Measurements from ENCODE around the gene HHIP. TPM values are rescaled to one million over a fixed set of nuclear protein-coding genes. Genes with fewer than 3 reads are reported as not detected.
"Not testable (repeated sequence)": the region's sequence is repeated elsewhere in the genome, so short reads cannot be mapped to it uniquely, and the experiment has no call there.

The HHIP gene
- total RNA-seq, 2 donors from 2014 or later, result not detected

- H3K4me3 Mint-ChIP-seq; ATAC-seq; H3K27me3 Mint-ChIP-seq; DNase-seq; H3K9me3 ChIP-seq (ENCODE audit: control insufficient read depth, low read length, poor library complexity, severe bottlenecking); H3K36me3 Mint-ChIP-seq (ENCODE audit: low read depth); H3K4me1 Mint-ChIP-seq; H3K27ac Mint-ChIP-seq: not testable (repeated sequence)
Observed at GRCh38 chr4:144768809-144769208, 122.9 kb downstream of the HHIP start.

DNA sequence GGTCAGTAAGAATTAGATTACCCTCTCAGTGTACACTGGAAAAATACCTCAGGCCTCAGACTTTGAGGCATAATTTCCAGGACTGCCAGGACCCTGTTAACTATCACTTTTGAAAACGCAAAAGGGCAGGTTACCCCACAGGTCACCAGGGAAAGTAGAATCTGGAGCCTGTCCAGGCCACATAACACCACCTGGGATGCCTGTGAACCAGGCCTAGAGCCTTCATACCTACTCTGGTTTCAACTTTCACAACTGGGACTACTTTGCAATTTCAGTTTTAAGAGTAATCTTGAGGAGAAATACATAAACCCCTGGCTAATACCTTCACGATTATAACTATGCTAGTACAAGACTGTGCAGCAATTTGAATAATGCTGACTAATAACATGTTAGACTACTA lies 132.4 kb downstream of the HHIP start:
- Mint-ChIP-seq H3K4me3 (no peak overlapping the region), H3K27me3 (no peaks in the 10 kb centered on the region), H3K36me3 (ENCODE audit: low read depth) (no peaks in the 10 kb centered on the region), H3K27ac (no peak overlapping the region), H3K4me1 (no peaks in the 10 kb centered on the region)
- no peak for ATAC-seq
- no peaks in the 10 kb centered on the region for H3K9me3 ChIP-seq (ENCODE audit: control insufficient read depth, low read length, poor library complexity, severe bottlenecking)
- DNase-seq, result no peak

GRCh38 chr4:144782345-144782744 lies 136.4 kb downstream of the HHIP start:
- H3K27ac Mint-ChIP-seq, result no peak overlapping the region
- no peak overlapping the region for H3K4me3 Mint-ChIP-seq
- no peaks in the 10 kb centered on the region for H3K36me3 Mint-ChIP-seq (ENCODE audit: low read depth)
- no peak for ATAC-seq
- H3K4me1 Mint-ChIP-seq, result no peaks in the 10 kb centered on the region
- H3K27me3 Mint-ChIP-seq, result no peaks in the 10 kb centered on the region
- no peak for DNase-seq
- H3K9me3 ChIP-seq (ENCODE audit: control insufficient read depth, low read length, poor library complexity, severe bottlenecking), result no peaks in the 10 kb centered on the region

GRCh38 chr4:144785961-144786360 lies 140.0 kb downstream of the HHIP start:
- Mint-ChIP-seq H3K4me1 (no peaks in the 10 kb centered on the region), H3K4me3 (no peak overlapping the region)

DNA sequence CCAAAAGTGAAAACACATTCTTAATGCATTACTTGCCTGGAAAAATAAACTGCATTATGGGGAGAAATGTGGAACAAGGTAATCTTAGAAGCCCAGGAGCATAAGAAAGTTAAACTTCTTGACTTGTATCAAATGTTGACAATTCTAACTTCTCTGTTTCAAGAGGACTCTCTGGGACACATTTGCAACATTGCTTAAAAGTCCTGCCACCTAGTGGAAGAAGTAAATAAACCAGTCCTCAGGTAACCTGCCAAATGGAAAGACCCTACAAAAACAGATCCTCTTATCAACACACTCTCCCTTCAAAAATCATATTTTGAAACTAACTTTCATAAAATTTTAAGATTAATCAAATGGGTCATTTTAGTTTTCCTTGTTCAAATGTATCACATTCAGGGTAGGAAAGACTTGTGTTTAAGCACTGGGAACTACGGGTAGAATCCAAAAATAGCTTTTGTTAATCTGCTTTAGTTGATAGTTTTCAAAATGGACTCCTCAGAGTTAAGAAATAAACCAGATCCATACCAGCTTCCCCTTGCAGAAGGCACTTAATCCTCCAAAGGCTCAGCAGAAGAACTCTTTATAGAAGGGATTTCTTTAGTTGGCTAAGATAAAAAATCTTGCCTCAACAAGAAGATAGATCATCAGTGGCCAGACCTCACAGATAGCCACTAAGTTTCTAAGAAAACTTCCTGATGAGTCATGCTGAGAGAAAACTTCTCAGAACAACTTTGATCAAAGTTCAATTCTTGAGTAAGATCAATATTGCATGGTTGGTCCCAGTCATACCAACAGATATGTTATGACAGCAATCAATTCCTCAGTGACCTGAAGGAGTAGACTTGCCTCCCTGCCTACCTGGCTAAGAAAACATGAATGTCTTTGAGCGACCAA lies 141.7 kb downstream of the HHIP start:
- DNase-seq (no peak), ATAC-seq (no peak)
- Mint-ChIP-seq H3K36me3 (ENCODE audit: low read depth) (no peaks in the 10 kb centered on the region), H3K27me3 (no peaks in the 10 kb centered on the region), H3K4me1 (no peaks in the 10 kb centered on the region), H3K4me3 (no peak overlapping the region), H3K27ac (no peak overlapping the region)
- peaks cover 2% of the 10 kb centered on the region for H3K9me3 ChIP-seq (ENCODE audit: control insufficient read depth, low read length, poor library complexity, severe bottlenecking)

More at GRCh38 chr4:144785961-144786360, 140.0 kb downstream of the HHIP start:
- Mint-ChIP-seq H3K27me3 (no peaks in the 10 kb centered on the region), H3K27ac (no peak overlapping the region), H3K36me3 (ENCODE audit: low read depth) (no peaks in the 10 kb centered on the region)
- H3K9me3 ChIP-seq (ENCODE audit: control insufficient read depth, low read length, poor library complexity, severe bottlenecking), result peaks cover 2% of the 10 kb centered on the region
- no peak for ATAC-seq
- DNase-seq, result no peak

GRCh38 chr4:144788469-144788868 lies 142.5 kb downstream of the HHIP start:
- no peak for ATAC-seq
- Mint-ChIP-seq H3K36me3 (ENCODE audit: low read depth) (no peaks in the 10 kb centered on the region), H3K4me1 (no peaks in the 10 kb centered on the region), H3K4me3 (no peak overlapping the region), H3K27ac (no peak overlapping the region), H3K27me3 (no peaks in the 10 kb centered on the region)
- H3K9me3 ChIP-seq (ENCODE audit: control insufficient read depth, low read length, poor library complexity, severe bottlenecking), result peaks cover 2% of the 10 kb centered on the region
- no peak for DNase-seq

DNA sequence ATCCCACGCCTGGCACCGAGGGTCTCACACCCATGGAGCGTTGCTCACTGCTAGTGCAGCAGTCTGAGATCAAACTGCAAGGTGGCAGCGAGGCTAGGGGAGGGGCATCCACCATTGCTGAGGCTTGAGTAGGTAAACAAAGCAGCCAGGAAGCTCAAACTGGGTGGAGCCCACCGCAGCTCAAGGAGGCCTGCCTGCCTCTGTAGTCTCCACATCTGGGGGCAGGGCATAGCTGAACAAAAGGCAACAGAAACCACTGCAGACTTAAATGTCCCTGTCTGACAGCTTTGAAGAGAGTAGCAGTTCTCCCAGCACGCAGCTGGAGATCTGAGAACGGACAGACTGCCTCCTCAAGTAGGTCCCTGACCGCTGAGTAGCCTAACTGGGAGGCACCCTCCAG lies 146.0 kb downstream of the HHIP start:
- not testable (repeated sequence) for H3K4me1 Mint-ChIP-seq; DNase-seq; H3K27me3 Mint-ChIP-seq; H3K9me3 ChIP-seq (ENCODE audit: control insufficient read depth, low read length, poor library complexity, severe bottlenecking); H3K36me3 Mint-ChIP-seq (ENCODE audit: low read depth); H3K4me3 Mint-ChIP-seq; H3K27ac Mint-ChIP-seq; ATAC-seq
